Endometrial microvascular endothelial cells (primary cell): ENCODE results near the gene GPX6. TPM values are rescaled to one million over a fixed set of nuclear protein-coding genes. Genes with fewer than 3 reads are reported as not detected.
"Not testable (repeated sequence)": the region's sequence is repeated elsewhere in the genome, so short reads cannot be mapped to it uniquely, and the experiment has no call there.

Source experiments
- in situ Hi-C: cut with HindIII; loops from 2 replicates; pipeline ENCODE4 v1.10.0; 2017; ENCODE audit warnings: low sequenced_read_pairs, low pct_unique_long_range_greater_than_20kb; ENCODE audit errors: inconsistent ontology term
- total RNA-seq: library from RNA; depleted of rRNA; stranded (reverse); fragments of >200 nt; gene quantifications from one replicate; pipeline ENCODE4 v1.2.3, GENCODE V29; 2015; ENCODE audit errors: inconsistent ontology term

The GPX6 gene
- total RNA-seq, 1 donor from 2014 or later, result not detected

DNA sequence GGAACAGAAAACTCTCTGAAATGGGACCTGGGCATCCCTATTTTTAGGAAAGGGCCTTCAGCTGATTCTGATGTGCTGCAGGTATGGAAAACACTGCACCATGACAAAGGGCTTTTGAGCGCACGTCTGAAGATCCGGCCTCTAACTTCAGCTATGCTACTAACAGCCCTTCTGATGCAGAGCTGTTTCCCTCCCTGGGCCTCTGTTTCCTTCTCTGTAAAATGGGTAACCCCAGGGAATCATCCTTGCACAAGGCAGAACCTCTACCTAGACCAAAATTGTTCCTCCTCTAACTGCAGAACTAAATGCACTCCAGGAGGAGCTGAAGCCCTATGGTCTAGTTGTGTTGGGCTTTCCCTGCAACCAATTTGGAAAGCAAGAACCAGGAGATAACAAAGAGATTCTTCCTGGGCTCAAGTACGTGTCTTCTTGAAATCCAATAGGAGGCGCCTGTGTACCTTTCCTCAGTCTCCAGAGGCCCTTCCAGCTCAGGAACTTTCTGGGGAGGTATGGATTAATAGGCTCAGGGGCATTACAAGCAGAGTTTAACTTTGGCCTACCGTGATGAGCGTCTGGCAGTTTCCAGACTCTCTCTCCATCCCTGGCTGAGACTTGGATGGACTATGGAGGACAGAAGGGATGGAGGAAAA lies 16.0 kb upstream of the GPX6 start:
- in situ Hi-C loops, result no loop called here

DNA sequence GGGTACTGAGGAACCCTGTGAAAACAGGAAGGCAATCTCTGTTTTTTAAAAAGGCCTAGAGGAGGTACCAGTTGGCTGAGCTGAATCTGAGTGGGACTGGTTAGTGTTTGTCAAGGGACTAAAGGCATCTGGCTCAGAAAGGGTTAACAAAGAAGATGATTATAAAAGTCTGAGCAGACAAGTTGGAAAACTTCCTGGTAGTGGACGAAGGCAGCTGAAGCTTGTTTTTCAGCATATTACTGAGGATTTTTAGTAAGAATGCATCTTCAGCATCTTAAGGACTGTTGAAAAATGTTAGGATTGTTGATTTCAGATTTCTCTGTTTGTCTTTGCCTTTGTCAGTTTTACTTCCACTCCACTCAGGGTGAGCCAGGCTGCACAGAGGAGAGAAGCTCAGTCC lies 15.2 kb upstream of the GPX6 start:
- in situ Hi-C loops, result no loop called here

GRCh38 chr6:28525496-28526039 lies 10.0 kb upstream of the GPX6 start, which contains the start of gene GPX5:
TSS of gene GPX5 (plus strand) at chr6:28525881. CDS start at chr6:28526014, 133 bp downstream.
- in situ Hi-C loops, result no loop called here

- in situ Hi-C loops, result no loop called here
These were observed 7.6 kb upstream of the GPX6 start for GRCh38 chr6:28523241-28523622.

GRCh38 chr6:28522594-28523240 lies 7.1 kb upstream of the GPX6 start:
- in situ Hi-C loops, result no loop called here

DNA sequence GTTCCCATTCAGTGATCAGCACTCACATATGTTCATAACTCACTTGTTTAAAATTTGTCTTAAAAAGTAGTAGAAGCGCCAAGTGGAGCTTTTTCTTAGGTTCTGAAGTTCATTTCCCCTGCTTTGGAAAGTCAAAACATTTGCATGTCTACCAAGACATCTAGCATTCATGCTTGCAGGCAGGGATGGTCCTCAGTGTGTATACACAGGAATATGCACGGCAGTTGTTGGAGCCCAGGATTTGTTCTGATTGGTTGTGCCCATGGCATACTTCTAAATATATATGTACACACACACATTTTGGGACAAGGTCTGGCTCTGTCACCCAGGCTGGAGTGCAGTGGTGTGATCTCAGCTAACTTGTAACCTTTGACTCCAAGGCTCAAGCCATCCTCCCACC lies 2.4 kb upstream of the GPX6 start:
- in situ Hi-C loops, result no loop called here

- in situ Hi-C loops, result not testable (repeated sequence)
These were observed 3.2 kb downstream of the GPX6 start for GRCh38 chr6:28512387-28512786.

DNA sequence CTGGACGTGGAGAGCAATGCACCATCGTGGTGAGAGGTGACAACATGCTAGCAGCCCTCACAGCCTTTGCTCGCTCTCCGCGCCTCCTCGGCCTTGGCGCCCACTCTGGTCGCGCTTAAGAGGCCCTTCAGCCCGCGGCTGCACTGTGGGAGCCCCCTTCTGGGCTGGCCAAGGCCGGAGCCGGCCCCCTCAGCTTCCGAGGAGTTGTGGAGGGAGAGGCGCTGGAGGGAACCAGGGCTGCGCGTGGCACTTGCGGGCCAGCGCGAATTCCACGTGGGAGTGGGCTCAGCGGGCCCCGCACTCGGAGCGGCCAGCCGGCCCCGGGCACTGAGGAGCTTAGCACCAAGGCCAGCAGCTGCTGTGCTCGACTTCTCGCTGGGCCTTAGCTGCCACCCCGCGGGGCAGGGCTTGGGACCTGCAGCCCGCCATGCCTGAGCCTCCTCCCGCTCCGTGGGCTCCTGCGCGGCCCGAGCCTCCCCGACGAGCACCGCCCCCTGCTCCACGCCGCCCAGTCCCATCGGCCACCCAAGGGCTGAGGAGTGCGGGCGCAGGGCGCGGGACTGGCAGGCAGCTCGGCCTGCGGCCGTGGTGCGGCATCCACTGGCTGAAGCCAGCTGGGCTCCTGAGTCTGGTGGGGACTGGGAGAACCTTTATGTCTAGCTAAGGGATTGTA lies 3.8 kb downstream of the GPX6 start:
- in situ Hi-C loops, result no loop called here

DNA sequence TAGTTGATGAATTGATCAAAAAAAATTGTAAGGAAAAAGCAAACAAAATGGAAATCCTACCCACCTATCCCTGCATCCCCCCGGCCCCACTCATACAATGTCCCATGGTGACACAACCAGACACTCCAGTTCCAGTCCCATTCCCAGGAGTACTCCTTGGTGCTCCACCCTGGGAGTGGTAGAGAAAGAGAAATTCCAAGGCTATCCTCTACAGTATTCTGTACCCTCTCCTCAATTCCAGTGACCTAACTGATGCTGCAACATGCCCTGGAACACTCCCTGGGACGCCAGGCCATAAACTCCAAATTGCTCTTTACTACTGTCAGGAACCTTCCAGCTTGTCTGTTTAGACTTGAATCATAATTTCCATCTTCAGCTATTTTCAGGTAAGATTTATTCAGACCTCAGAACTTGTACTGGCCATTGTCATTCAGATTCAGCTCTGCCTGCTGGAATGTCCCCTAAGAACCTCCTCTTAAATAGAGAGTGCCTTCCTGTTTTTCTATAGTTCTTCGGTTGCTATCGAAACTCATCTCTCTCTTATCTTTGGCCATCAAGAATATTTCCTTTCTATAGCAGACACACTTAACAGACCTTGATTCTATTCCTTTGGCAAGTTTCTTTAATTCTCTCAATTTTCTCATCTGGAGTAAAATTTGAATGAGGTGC lies 8.7 kb downstream of the GPX6 start:
- in situ Hi-C loops, result no loop called here

DNA sequence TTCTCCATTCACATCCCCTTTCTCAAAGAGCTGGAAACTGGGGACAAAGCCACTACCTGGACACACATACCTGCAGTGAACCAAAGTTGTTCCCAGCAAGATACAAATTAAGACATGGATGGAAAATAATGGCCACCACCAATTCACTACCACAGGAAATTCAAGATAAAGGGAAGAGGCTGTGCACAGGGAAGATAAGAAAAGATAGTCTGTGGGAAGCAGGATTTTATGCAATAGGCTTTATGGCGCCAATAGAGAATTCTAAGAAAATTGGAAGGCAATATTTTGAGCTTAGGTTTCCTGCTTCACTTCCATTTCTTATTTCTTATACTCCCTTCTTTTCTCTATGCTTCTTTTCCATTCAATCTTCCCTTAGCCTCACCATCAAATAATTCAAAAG lies 9.9 kb downstream of the GPX6 start:
- in situ Hi-C loops, result no loop called here

DNA sequence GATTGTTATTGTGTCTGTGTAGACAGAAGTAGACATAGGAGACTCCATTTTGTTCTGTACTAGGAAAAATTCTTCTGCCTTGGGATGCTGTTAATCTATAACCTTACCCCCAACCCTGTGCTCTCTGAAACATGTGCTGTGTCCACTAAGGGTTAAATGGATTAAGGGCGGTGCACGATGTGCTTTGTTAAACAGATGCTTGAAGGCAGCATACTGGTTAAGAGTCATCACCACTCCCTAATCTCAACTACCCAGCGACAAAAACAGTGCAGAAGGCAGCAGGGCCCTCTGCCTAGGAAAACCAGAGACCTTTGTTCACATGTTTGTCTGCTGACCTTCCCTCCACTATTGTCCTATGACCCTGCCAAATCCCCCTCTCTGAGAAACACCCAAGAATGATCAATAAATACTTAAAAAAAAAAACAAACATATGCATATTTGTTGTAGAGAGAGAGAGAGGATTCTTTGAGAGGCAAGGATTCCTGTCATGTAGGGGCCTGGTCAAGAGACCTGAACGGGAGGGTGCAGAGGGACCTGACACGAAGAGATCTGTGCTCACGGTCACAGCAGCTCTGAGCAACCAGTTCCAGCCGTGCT lies 12.8 kb downstream of the GPX6 start:
- in situ Hi-C loops, result not testable (repeated sequence)

- in situ Hi-C loops, result not testable (repeated sequence)
These were observed 13.5 kb downstream of the GPX6 start for GRCh38 chr6:28502136-28502535.

DNA sequence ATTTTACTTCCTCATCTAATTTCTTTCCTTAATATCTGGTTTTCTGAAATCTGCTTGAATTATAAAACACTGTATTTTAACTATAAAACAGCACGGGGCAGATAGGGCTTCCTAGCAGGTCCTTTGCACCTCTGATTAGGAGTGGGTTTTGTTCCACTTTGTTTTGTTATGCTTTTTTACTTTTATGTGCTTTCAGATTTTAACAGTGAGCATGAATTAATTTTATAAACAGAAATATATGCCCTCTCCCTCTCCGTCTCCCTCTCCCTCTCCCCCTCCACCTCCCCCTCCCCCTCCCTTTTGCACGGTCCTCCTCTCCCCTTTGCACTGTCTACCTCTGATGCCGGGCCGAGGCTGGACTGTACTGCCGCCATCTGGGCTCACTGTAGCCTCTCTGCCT lies 14.3 kb downstream of the GPX6 start:
- in situ Hi-C loops, result no loop called here

DNA sequence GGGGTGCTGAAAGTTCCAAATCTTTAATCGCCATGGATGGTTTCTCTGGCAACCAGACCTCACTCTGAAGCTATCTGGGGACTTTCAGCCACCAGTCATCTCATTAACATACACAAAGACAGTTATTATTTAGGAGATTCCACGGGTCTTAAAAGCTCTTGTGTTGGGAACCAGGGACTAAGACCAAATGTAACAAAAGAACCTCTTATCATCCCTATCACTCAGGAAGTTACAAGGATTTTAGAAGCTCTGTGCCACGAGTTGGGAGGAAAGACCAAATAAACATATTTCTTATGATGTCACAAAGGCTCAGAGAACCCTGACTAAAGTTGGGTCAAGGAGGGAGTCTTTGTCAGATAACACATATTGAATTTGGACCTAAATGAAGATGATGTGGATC lies 17.7 kb downstream of the GPX6 start:
- in situ Hi-C loops, result no loop called here

GRCh38 chr6:28497306-28497705 lies 18.3 kb downstream of the GPX6 start:
- in situ Hi-C loops, result no loop called here

- in situ Hi-C loops, result no loop called here
These were observed 19.4 kb downstream of the GPX6 start for GRCh38 chr6:28496099-28496779.

GRCh38 chr6:28491984-28492317 lies 23.6 kb downstream of the GPX6 start:
- in situ Hi-C loops, result no loop called here

GRCh38 chr6:28490205-28490890 lies 25.2 kb downstream of the GPX6 start:
- in situ Hi-C loops, result no loop called here
